K562 (cell line): Measurements from ENCODE around the gene MAST1. TPM values are rescaled to one million over a fixed set of nuclear protein-coding genes. Genes with fewer than 3 reads are reported as not detected.
A peak's percentile ranks its signal among the peaks of the same experiment; 100 is the strongest.

Experiments
- BCOR ChIP-seq: fragments of 450-650 bp; IDR thresholded peaks from 2 replicates; pipeline ENCODE4 v1.6.1; 2016
- DNMT1 ChIP-seq: fragments of 450-650 bp; IDR thresholded peaks from 2 replicates; pipeline ENCODE4 v1.6.1; 2016; ENCODE audit warnings: antibody characterized with exemption, mild to moderate bottlenecking
- E2F5 ChIP-seq: sonication (generic); formaldehyde crosslinking; IDR thresholded peaks from 2 replicates; pipeline ENCODE4 v1.8.0; 2022; ENCODE audit warnings: mild to moderate bottlenecking, missing genetic modification reagents
- JUN ChIP-seq, 2 experiments: sonication (generic) in 1 of 2; formaldehyde crosslinking in 1 of 2; IDR thresholded peaks; 2 replicates each; pipeline versions ENCODE4 v1.6.1 to v1.8.0; 2012 to 2022; ENCODE audit warnings: borderline replicate concordance in 2 of 2, mild to moderate bottlenecking in 2 of 2, improper control_type of control experiment in 1 of 2, low read depth in 1 of 2, low read length in 1 of 2, missing genetic modification reagents in 1 of 2
- KDM4B ChIP-seq, 2 experiments: fragments of 450-650 bp in 1 of 2; sonication (generic) in 1 of 2; IDR thresholded peaks; 2 replicates each; pipeline ENCODE4 v1.6.1; 2016 to 2017; ENCODE audit warnings: borderline replicate concordance in 2 of 2, antibody characterized with exemption in 1 of 2, low read depth in 1 of 2, mild to moderate bottlenecking in 1 of 2
- MTA1 ChIP-seq: fragments of 450-650 bp; IDR thresholded peaks from 2 replicates; pipeline ENCODE4 v1.6.1; 2017; ENCODE audit warnings: borderline replicate concordance
- NONO ChIP-seq, 2 experiments: fragments of 200-400 bp in 1 of 2; fragments of 450-650 bp in 1 of 2; formaldehyde crosslinking in 1 of 2; IDR thresholded peaks; 2 replicates each; pipeline ENCODE4 v1.6.1; 2017; ENCODE audit warnings: low read depth in 2 of 2, mild to moderate bottlenecking in 2 of 2, moderate library complexity in 2 of 2, low read length in 1 of 2
- POLR2A ChIP-seq: fragments of 450-650 bp; conservative IDR thresholded peaks from 2 replicates; pipeline ENCODE4 v1.6.1; 2016
- PRDM10 ChIP-seq: fragments of 450-650 bp; IDR thresholded peaks from 2 replicates; pipeline ENCODE4 v1.6.1; 2018; ENCODE audit not compliant: partially characterized antibody
- SPI1 ChIP-seq: IDR thresholded peaks from 2 replicates; pipeline ENCODE4 v1.6.1; 2011; ENCODE audit warnings: low read depth, low read length, control low read depth, borderline replicate concordance
- STAT6 ChIP-seq: sonication (generic); formaldehyde crosslinking; IDR thresholded peaks from 2 replicates; pipeline ENCODE4 v1.8.1; 2023; ENCODE audit warnings: mild to moderate bottlenecking, missing genetic modification reagents
- TFE3 ChIP-seq: fragments of 450-650 bp; formaldehyde crosslinking; IDR thresholded peaks from 2 replicates; pipeline ENCODE4 v1.4.0; 2020; ENCODE audit warnings: mild to moderate bottlenecking, mixed read lengths
- YY1 ChIP-seq, 3 experiments: IDR thresholded peaks; 2 replicates each; pipeline ENCODE4 v1.6.1; 2011; ENCODE audit warnings: low read length in 2 of 3, mild to moderate bottlenecking in 2 of 3, moderate library complexity in 2 of 3, borderline replicate concordance in 1 of 3, control low read depth in 1 of 3, low read depth in 1 of 3; ENCODE audit not compliant: insufficient read depth in 3 of 3, insufficient replicate concordance in 2 of 3, control insufficient read depth in 1 of 3, insufficient read length in 1 of 3; ENCODE audit errors: extremely low read depth in 1 of 3
- ZFP36 ChIP-seq: fragments of 150-350 bp; IDR thresholded peaks from 2 replicates; pipeline ENCODE4 v1.6.1; 2018; ENCODE audit warnings: low read length, low read depth; ENCODE audit not compliant: partially characterized antibody
- ZNF197 ChIP-seq: fragments of 200-800 bp; sonication (Bioruptor generic); IDR thresholded peaks from 2 replicates; pipeline ENCODE4 v1.6.1; 2016; ENCODE audit warnings: low read depth, missing genetic modification characterization, missing compliant biosample characterization
- ZNF740 ChIP-seq, 3 experiments: fragments of 200-800 bp in 1 of 3; sonication (Bioruptor generic) in 1 of 3; sonication (generic) in 1 of 3; formaldehyde crosslinking in 1 of 3; IDR thresholded peaks; 2 replicates each; pipeline versions ENCODE4 v1.6.1 to v1.8.0; 2016 to 2022; ENCODE audit warnings: mild to moderate bottlenecking in 2 of 3, missing compliant biosample characterization in 2 of 3, missing genetic modification characterization in 2 of 3, missing genetic modification reagents in 1 of 3
- polyA plus RNA-seq, 8 experiments: library from polyadenylated mRNA; depleted of rRNA in 4 of 8; stranded (reverse) in 5 of 8; unstranded in 3 of 8; fragments of >200 nt; fragmentation: Nextera tagmentation in 2 of 8; fragmentation: Illumina TruSeq in 1 of 8; extraction: Ambion mirVana in 2 of 8; extraction: Trizol in 1 of 8; gene quantifications; 2 replicates each; pipeline versions ENCODE4 v1.2.1 to v1.2.3, GENCODE V29; 2011 to 2014; ENCODE audit warnings: inconsistent platforms in 1 of 8, missing spikeins in 1 of 8
- total RNA-seq, 7 experiments: library from RNA; depleted of rRNA in 6 of 7; stranded (reverse); fragments of >200 nt in 6 of 7; fragmentation: Illumina TruSeq in 2 of 7; extraction: Trizol in 2 of 7; gene quantifications; 2 replicates each; pipeline versions ENCODE4 v1.2.1 to v1.2.3, GENCODE V29; 2011 to 2021; ENCODE audit warnings: low replicate concordance in 1 of 7

The MAST1 gene
- total and polyA plus RNA-seq, 9 of the 15 experiments (the other 6 are each of a cell fraction or from before 2014, with no cell fraction given): 0.48 to 10.3 (median 3.9) TPM

- no peak for TF ChIP-seq BCOR
- TF ChIP-seq PRDM10: no peak
- TF ChIP-seq MTA1: no peak
- peak in 1 of 3 experiments; percentile 13 for TF ChIP-seq YY1 (IDR thresholded peaks at IDR 0.05; ENCODE audit: borderline replicate concordance in 1 of 3, control insufficient read depth in 1 of 3, extremely low read depth in 1 of 3, insufficient read depth in 3 of 3, insufficient read length in 1 of 3, insufficient replicate concordance in 2 of 3, low read depth in 1 of 3, low read length in 2 of 3)
- TF ChIP-seq STAT6 (CRISPR knock-in tag): no peak
- TF ChIP-seq NONO (IDR thresholded peaks at IDR 0.05; ENCODE audit: low read depth in 2 of 2, low read length in 1 of 2): no peak
- no peak for TF ChIP-seq TFE3 (CRISPR knock-in tag)
- TF ChIP-seq KDM4B (IDR thresholded peaks at IDR 0.05; ENCODE audit: borderline replicate concordance in 2 of 2, low read depth in 1 of 2): no peak
- TF ChIP-seq ZNF740 (CRISPR knock-in tag; IDR thresholded peaks at IDR 0.05): peak; percentile 75
- TF ChIP-seq ZNF740 (tag; IDR thresholded peaks at IDR 0.05): no peak
- no peak for TF ChIP-seq JUN (IDR thresholded peaks at IDR 0.05; ENCODE audit: borderline replicate concordance, low read depth, low read length)
- peak; percentile 71; the same call in 1 of the 2 replicates for TF ChIP-seq JUN (CRISPR knock-in tag; IDR thresholded peaks at IDR 0.05; ENCODE audit: borderline replicate concordance)
- no peak for TF ChIP-seq SPI1
- TF ChIP-seq DNMT1: no peak
- TF ChIP-seq ZNF197 (CRISPR knock-in tag): peak; percentile 16; the same call in 1 of the 2 replicates
- TF ChIP-seq ZFP36: no peak
- TF ChIP-seq POLR2A: 0 out of 2 replicates have a peak, but pooled peaks have one; percentile 2
- TF ChIP-seq E2F5 (CRISPR knock-in tag): peak; percentile 5; the same call in 1 of the 2 replicates
These were observed 45.4 kb upstream of the MAST1 start (continued) for GRCh38 chr19:12792853-12793289.
